ENCODE results near the gene TMEM175. TPM values are rescaled to one million over a fixed set of nuclear protein-coding genes. Genes with fewer than 3 reads are reported as not detected.

Gene TMEM175
- total and polyA plus RNA-seq, 2 of the 13 experiments (the other 11 are each of a cell fraction or from before 2014, with no cell fraction given): 5.1 to 9.9 TPM

DNA sequence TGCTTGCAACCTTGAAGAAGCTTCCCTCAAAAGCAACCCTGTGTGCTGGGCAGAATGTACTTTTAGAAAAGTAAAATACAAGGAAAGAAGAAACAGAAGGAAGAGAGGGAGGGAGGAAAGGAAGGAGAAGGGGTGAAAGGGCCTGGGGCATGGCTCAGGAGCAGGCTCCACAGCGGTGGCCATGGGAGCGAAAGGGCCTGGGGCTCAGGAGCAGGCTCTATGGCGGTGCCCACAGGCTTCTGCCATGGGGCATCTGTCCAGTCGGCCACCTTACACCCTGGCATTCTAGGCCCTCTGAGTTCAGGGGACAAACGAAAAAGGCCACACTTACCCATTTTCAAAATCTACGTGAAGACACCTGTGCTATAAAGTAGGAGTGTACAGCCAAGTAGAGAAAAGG, 31.5 kb upstream of the TMEM175 start:
- H3K9ac ChIP-seq (ENCODE audit: insufficient read depth, low read depth, low read length): no peak overlapping the region
- no peaks in the 10 kb centered on the region for H3K9me3 ChIP-seq (ENCODE audit: low read length)
- no peak for ATAC-seq
- no peak for TF ChIP-seq MLLT10 (CRISPR knock-in tag; IDR thresholded peaks at IDR 0.05)
- no peak for TF ChIP-seq NR2F2 (IDR thresholded peaks at IDR 0.05; ENCODE audit: borderline replicate concordance, low read depth)
- no peak for TF ChIP-seq HHEX (CRISPR knock-in tag; IDR thresholded peaks at IDR 0.05)
- no peak for TF ChIP-seq MIER3 (CRISPR knock-in tag; IDR thresholded peaks at IDR 0.05; ENCODE audit: borderline replicate concordance)
- TF ChIP-seq, protein P1, sequence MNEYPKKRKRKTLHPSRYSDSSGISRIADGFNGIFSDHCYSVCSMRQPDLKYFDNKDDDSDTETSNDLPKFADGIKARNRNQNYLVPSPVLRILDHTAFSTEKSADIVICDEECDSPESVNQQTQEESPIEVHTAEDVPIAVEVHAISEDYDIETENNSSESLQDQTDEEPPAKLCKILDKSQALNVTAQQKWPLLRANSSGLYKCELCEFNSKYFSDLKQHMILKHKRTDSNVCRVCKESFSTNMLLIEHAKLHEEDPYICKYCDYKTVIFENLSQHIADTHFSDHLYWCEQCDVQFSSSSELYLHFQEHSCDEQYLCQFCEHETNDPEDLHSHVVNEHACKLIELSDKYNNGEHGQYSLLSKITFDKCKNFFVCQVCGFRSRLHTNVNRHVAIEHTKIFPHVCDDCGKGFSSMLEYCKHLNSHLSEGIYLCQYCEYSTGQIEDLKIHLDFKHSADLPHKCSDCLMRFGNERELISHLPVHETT (CRISPR knock-in tag; conservative IDR thresholded peaks at IDR 0.05): no peak
- no peak for TF ChIP-seq ZSCAN29 (CRISPR knock-in tag; conservative IDR thresholded peaks at IDR 0.05)
- no peak for TF ChIP-seq ZEB1 (IDR thresholded peaks at IDR 0.05; ENCODE audit: insufficient replicate concordance, low read depth)
- no peak for TF ChIP-seq ZNF253 (CRISPR knock-in tag; IDR thresholded peaks at IDR 0.05; ENCODE audit: borderline replicate concordance)
- TF ChIP-seq IKZF4 (CRISPR knock-in tag; IDR thresholded peaks at IDR 0.05; ENCODE audit: borderline replicate concordance, low read depth, not compliant biosample characterization): no peak
- no peak for TF ChIP-seq SAP130 (CRISPR knock-in tag; IDR thresholded peaks at IDR 0.05; ENCODE audit: low read depth)
- TF ChIP-seq MBD4 (IDR thresholded peaks at IDR 0.05; ENCODE audit: borderline replicate concordance, low read length): no peak
- TF ChIP-seq RXRB (CRISPR knock-in tag; IDR thresholded peaks at IDR 0.05; ENCODE audit: borderline replicate concordance): no peak
- TF ChIP-seq, protein P2, sequence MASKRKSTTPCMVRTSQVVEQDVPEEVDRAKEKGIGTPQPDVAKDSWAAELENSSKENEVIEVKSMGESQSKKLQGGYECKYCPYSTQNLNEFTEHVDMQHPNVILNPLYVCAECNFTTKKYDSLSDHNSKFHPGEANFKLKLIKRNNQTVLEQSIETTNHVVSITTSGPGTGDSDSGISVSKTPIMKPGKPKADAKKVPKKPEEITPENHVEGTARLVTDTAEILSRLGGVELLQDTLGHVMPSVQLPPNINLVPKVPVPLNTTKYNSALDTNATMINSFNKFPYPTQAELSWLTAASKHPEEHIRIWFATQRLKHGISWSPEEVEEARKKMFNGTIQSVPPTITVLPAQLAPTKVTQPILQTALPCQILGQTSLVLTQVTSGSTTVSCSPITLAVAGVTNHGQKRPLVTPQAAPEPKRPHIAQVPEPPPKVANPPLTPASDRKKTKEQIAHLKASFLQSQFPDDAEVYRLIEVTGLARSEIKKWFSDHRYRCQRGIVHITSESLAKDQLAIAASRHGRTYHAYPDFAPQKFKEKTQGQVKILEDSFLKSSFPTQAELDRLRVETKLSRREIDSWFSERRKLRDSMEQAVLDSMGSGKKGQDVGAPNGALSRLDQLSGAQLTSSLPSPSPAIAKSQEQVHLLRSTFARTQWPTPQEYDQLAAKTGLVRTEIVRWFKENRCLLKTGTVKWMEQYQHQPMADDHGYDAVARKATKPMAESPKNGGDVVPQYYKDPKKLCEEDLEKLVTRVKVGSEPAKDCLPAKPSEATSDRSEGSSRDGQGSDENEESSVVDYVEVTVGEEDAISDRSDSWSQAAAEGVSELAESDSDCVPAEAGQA (IDR thresholded peaks at IDR 0.05; ENCODE audit: low read depth): no peak
- TF ChIP-seq, protein P2 (CRISPR knock-in tag; IDR thresholded peaks at IDR 0.05; ENCODE audit: borderline replicate concordance): no peak
- no peak for TF ChIP-seq SMAD3 (CRISPR knock-in tag; IDR thresholded peaks at IDR 0.05)
- TF ChIP-seq, protein P3, sequence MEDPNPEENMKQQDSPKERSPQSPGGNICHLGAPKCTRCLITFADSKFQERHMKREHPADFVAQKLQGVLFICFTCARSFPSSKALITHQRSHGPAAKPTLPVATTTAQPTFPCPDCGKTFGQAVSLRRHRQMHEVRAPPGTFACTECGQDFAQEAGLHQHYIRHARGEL (CRISPR knock-in tag; IDR thresholded peaks at IDR 0.05): no peak
- no peak for TF ChIP-seq HNRNPLL (IDR thresholded peaks at IDR 0.05; ENCODE audit: low read depth, low read length, poor library complexity, severe bottlenecking)
- no peak for TF ChIP-seq FOXA1 (IDR thresholded peaks at IDR 0.05)
- no peak for TF ChIP-seq FOXA1 (CRISPR knock-in tag; IDR thresholded peaks at IDR 0.05)
- TF ChIP-seq ZNF383 (CRISPR knock-in tag; IDR thresholded peaks at IDR 0.05; ENCODE audit: borderline replicate concordance): no peak

More for the DNA sequence above, 31.5 kb upstream of the TMEM175 start:
- POLR2A ChIA-PET: interaction anchor here (0.6 kb wide), 1 partner anchor 19 kb away, joined by 4 read pairs; no protein-coding TSS in a partner anchor
- in situ Hi-C loops (cut with HindIII; ENCODE audit: extremely low pct_ligation_motif_present, low pct_unique_long_range_greater_than_20kb) (no loop called here), intact Hi-C loops (cut with micrococcal nuclease; ENCODE audit: unreplicated experiment) (no loop called here)
- over 99% methylated on average over 6 of the region's 6 CpGs for WGBS (ENCODE audit: low lambda C conversion rate)
- Histone ChIP-seq H3K27me3 (ENCODE audit: control insufficient read depth in 1 of 2, insufficient read depth in 2 of 2, low read length in 2 of 2) (no peaks in the 10 kb centered on the region), H2AFZ (ENCODE audit: low read length) (no peak overlapping the region), H3K4me1 (ENCODE audit: insufficient read depth, low read length) (no peaks in the 10 kb centered on the region), H3K79me2 (ENCODE audit: insufficient read depth, low read length) (no peaks in the 10 kb centered on the region), H3K4me2 (ENCODE audit: low read depth, low read length) (no peak overlapping the region), H3K4me3 (replicated peaks in 1 of 3; ENCODE audit: insufficient read depth in 1 of 3, low read depth in 2 of 3, low read length in 3 of 3) (no peak overlapping the region), H3K36me3 (replicated peaks in 1 of 2; ENCODE audit: control insufficient read depth in 1 of 2, insufficient read depth in 2 of 2, low read length in 2 of 2) (peaks cover 14 to 33% of the 10 kb centered on the region in 2 experiments; a peak in 4 of 5 replicates), H3K27ac (ENCODE audit: extremely low read length, insufficient read depth, low read length) (no peak overlapping the region), H4K20me1 (ENCODE audit: insufficient read depth, low read length) (no peaks in the 10 kb centered on the region; the same call in 1 of the 2 replicates)
- no TSS peak for BruUV-seq (replicated peaks)
- CTCF ChIA-PET (ENCODE audit: low intra/inter-chr PET ratio, low total read pairs): no interaction called here
- FAIRE-seq (no peak), DNase-seq (ENCODE audit: low spot score) (no peak)

Data from HepG2 (cell line).